OCI-LY1 (cell line): ENCODE results near the gene FBXL4.

ENCODE experiments used
- CTCF ChIP-seq: fragments of 200-600 bp; sonication (generic), shearing (Covaris generic); IDR thresholded peaks from 2 replicates; pipeline ENCODE4 v1.5.1; 2017; ENCODE audit warnings: mild to moderate bottlenecking, antibody characterized with exemption, low read length, moderate library complexity, mixed read lengths
- EZH2 ChIP-seq: fragments of 200-600 bp; sonication (generic), shearing (Covaris generic); IDR thresholded peaks from 2 replicates; pipeline ENCODE4 v1.8.0; 2017; ENCODE audit warnings: borderline replicate concordance, mixed run types, mild to moderate bottlenecking, antibody characterized with exemption, low read length, moderate library complexity, mixed read lengths

GRCh38 chr6:98885330-98885729 is 62.4 kb downstream of the FBXL4 start:
- TF ChIP-seq CTCF (no peak), EZH2 (no peak)
